ENCODE measurements around the gene SLIT3.

SLIT3 gene

DNA sequence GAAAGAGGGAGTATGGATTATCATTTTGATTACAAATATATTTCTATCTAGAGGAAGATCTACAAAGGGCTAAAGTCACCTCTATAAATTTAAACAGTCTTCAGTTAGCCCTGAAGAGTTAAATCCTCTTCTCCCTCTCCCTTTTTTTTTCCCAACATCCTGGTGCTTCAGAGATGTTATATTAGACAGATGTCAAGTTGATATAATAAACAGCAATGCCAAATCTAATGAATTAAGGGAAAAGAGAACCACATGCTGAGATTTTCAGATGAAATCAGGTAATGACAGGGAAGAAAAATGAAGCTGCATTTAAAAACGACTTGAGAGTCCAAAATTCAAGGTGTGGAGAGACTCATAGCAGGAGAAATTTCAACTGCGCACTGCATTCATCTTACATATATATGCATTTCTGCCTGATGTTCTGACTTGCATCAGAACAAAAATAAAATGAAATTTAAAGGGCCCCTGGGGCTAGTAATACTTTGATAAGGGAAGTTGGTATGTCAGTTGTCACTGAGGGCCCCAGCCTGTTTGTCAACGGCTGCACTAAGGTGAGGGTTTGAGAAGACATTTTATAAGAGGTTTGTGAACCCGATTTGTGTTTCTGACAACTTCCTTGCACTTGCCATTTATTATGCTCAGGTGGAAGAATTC is 382.9 kb downstream of the SLIT3 start:
- no peak for DNase-seq
- intact Hi-C loops (cut with DNase I), result no loop called here

- DNase-seq, result no peak
- intact Hi-C loops (cut with DNase I), result no loop called here
These were observed 384.1 kb downstream of the SLIT3 start for GRCh38 chr5:168916852-168917251.

- intact Hi-C loops (cut with DNase I), result no loop called here
- DNase-seq, result no peak
These were observed 384.7 kb downstream of the SLIT3 start for GRCh38 chr5:168916266-168916665.

- no peak for DNase-seq
- intact Hi-C loops (cut with DNase I), result no loop called here
These were observed 386.4 kb downstream of the SLIT3 start for GRCh38 chr5:168914491-168914890.

GRCh38 chr5:168910874-168911273 is 390.1 kb downstream of the SLIT3 start:
- no peak for DNase-seq
- intact Hi-C loops (cut with DNase I), result no loop called here

DNA sequence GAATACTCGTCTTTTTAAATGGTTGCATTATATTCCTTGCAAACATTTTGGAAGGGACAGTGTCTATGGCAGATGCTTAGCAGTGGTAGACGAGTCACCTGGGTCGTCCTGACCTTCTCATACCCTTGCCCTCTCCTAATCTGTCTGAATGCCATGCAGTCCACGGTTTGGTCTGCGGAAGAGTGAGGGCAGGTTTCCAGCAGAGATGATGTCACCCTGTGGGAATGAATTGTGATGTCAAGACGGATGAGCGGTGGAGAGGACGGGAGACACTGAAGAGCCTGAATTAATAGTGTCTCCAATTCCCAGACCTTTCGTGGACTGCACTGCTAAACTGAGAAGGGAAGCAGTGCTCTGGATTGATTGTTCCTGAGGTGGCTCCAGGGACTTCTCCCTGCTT is 392.7 kb downstream of the SLIT3 start:
- intact Hi-C loops (cut with DNase I), result no loop called here
- DNase-seq, result no peak

- intact Hi-C loops (cut with DNase I), result no loop called here
- no peak for DNase-seq
These were observed 397.9 kb downstream of the SLIT3 start for GRCh38 chr5:168903061-168903460.

DNA sequence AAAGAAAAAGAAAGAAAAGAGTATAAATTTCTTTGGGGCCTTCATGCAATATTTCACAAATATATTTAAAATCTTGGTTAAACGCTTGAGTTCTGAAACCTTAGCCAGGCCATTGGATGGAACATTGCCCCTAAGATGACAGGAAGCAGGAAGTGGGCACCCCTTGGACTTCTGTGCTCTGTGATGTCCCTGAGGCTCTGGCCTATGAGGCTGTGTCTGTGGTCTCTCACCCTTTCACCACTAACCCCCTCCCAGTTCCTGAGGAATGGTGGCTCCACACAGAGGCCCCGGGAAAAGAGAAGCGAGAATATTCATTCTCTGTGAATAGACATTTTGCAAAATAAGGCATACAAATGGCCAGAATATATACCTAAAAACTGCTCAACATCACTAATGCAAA is 401.3 kb downstream of the SLIT3 start:
- intact Hi-C loops (cut with DNase I), result no loop called here

DNA sequence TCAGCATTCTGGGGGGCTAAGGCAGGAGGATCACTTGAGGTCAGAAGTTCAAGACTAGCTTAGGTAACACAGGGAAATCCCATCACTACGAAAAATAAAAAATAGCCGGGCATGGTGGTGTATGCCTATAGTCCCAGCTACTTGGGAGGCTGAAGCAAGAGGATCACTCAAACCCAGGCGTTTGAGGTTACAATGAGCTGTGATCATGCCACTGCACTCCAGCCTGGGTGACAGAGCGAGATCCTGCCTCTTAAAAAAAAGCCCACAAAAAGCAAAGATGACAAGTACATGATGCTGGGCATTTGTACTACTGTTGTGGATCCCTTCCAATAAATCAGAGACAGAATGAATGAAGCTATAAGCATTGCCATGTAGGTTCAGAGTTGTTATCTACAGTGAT is 401.7 kb downstream of the SLIT3 start:
- intact Hi-C loops (cut with DNase I), result no loop called here

More for the DNA sequence above, 401.3 kb downstream of the SLIT3 start:
- DNase-seq, result no peak

DNA sequence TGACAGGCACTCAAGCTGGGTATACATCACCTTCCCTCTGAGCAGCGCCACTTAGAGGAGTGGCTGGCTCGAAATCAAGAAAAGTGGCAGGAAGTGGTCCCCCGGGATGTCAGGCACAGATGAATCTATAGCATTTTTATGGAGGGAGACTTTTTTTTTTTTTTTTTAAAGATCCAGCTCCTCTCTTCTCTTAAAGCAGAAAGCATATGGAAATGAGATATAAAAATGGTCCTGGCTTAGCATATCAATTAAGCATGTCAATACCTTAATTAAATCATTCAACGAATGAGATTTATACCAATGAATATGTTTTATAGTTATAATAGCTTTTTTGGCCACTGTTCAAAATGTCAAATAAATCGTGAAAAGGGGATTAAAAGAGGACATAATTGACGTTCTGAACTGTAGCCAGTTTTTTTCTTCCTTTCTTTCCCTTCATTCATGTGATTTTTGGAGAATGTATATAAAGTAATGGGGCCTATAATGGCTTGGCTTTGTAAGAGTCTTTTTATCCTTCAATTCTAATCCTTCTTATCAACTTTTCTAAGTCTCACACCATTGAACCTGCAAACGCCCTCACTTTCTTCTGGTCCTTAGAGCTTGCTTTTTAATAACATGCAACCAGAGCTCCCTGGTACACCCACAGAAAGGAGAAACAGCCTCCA is 402.6 kb downstream of the SLIT3 start:
- intact Hi-C loops (cut with DNase I), result no loop called here
- DNase-seq, result no peak

More for the DNA sequence above, 401.7 kb downstream of the SLIT3 start:
- no peak for DNase-seq

DNA sequence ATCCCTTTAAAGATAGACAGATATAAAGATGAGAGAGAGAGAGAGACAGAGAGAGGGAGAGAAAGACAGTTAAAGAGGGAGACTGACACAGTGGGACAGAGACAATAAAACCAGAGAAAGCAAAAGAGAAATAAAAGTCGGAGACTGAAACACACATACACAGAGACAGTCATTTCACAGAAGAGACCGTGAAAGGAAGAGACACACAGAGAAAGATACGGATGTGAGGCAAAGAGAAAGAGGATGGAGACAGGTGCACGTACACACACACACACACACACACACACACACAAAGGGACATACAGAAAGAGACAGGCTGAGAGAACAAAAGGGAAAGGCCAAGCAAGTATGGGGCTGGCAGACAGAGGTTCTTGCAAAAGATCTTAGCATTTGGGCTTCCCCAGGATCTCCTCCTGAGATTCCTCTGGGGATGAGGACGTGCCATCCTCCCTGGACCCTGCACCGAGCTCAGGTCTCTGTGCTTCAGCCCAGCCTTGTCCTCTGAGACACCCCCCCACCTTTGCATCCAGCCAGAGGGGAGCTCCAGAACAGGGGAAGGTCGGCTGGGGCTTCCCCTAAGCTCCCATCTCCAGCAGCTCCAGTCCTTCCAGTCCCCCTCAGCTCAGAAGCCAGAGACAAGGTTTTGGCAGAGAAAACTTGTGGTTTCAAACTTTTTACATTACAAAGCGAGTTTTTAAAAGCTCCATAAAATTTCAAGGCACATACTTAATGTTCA is 403.4 kb downstream of the SLIT3 start:
- no peak for DNase-seq
- intact Hi-C loops (cut with DNase I), result no loop called here

DNA sequence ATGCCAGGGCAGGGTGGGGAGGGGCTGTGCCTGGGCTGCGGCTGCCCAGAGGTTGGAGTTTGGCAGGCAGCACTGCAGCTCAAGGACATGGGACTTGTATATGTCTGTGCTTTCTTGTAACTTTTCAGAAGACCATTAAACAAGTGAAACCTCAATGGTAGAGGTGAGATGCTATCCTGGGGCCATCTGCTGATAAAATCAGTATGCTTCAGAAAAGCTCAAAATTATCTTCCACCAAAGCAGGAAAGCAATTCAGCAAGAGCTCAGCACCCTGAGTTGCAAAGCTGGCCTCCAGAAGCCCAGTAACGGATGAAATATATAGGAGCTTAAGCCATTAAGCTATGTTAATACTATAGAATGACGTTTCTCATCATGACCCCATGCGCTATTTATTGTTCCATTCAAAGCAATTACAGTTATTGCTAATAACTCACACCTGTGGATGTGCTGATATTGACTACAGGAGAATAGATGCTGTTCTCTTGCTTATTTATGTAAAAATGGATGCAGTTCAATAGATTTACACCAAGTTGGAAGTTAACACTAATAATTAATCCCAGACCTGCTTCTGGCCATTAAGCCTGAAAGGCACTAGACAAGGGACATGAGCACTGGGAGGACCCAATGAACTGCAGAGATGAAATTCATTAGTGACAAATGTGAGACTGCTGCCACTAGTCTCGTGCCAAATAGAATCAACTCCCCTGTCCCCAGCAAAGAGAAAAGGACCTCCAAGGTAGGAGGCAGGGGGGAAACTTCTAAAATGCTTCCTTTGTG is 405.5 kb downstream of the SLIT3 start:
- intact Hi-C loops (cut with DNase I), result no loop called here
- no peak for DNase-seq

GRCh38 chr5:168893283-168893682 is 407.7 kb downstream of the SLIT3 start:
- DNase-seq, result no peak
- intact Hi-C loops (cut with DNase I), result no loop called here

DNA sequence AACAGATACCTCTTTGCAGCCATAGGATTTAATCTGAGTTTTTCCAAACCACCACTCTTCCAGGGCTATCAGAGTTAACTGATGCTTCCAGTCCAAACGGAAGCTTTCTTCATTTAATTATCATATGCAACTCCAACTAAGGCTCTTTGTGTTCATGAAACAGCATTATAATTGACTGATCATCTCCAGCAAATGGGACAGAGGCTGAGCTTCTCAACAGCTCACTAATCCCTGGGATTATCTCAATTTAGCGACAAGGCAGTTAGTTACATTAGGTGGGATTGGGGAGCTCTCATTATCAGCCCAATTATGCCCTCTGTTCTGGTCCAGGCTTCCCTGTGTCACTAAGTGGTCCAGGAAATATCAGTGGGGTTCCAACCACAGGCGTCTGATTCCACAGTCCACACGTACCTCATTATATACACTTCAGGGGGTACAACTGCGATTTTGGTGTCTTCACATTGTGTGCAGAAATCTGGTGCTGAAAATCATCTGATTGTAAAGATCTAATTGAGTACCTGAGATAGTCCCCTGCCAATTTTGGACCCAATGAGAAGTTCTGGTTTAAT is 408.2 kb downstream of the SLIT3 start:
- intact Hi-C loops (cut with DNase I), result no loop called here
- no peak for DNase-seq

DNA sequence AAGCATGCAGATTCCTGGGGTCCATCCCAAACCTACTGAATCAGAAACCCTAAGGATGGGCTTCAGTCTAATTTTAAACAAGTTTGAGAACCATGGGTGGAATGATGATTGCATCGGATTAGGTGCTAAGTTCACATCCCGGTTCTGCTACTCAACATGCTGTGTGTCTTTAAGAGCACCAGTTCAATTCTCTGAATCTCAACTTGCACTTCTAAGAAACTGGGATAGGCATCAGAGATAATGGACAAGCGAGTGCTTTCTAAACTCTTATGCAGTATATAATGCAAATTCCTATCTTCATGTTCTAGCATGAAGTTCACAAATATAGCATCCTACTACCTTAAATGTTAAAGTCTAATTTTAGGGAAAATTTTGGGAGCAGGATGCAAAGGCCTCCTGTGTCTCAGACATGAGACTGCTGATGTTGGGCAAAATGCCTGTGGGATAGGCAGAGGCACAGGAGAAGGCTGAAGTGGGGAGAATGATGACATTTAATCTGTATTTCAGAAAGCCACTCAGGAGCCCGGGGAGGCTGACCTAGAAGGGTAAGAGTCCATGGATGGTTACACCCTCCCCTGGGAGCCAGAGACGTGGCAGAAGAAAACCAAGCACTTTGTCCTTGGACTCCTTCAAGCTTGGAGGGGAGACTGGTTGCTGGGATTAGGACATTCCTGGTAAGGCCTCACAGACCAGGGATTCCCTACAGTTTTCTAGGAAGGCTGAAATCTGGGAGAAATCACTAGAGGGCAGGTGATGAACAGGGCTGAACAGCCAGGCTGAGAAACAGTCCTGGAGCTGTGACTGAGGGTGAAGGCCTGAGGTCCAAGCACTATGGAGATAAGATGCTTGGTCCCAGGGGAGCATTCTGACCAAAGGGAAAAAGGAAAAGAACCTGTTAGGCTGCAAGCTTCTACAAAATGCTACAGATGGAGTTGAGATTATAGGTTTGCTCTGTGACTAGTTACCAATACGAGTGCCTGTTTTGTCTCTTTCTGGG is 409.8 kb downstream of the SLIT3 start:
- no peak for DNase-seq
- intact Hi-C loops (cut with DNase I), result no loop called here

DNA sequence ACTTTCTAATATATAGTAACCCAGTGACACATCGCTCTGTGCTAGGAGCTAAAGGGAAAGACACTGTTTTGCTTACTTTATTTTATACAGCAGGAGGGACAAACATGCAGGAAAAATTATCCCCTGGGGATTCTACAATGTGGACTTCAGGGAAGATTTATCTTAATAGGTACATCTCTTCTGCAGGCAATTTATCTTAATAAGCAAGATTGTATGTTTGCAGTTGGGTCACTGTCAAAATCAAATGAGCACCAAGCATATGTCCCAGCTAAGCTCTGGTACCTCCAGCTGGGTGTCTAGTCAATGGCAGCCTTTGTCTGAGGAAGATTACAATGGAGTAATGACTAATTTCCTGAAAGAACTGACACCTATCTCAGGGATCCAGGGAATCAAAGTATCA is 411.9 kb downstream of the SLIT3 start:
- intact Hi-C loops (cut with DNase I), result no loop called here
- no peak for DNase-seq

DNA sequence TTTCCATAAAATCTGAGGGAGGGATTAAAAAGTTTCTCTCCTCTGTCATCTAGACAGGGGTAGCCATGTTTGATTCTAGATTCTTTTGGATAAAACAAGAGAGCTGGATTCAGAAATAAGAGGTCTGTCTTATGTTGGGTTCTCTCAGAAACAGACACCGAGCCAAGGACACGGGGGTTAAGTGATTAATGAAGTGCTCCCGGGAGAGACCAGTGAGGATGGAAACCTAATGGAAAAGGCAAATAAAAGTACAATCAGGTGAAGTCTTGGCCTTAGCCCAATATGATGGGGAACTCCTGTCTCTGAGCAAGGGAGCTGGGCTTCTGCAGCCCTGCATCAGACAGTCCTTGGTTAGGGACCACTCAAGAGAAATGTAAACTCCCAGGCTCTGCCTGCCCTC is 413.0 kb downstream of the SLIT3 start:
- DNase-seq, result no peak
- intact Hi-C loops (cut with DNase I), result no loop called here

GRCh38 chr5:168886157-168886556 is 414.8 kb downstream of the SLIT3 start:
- no peak for DNase-seq
- intact Hi-C loops (cut with DNase I), result no loop called here

DNA sequence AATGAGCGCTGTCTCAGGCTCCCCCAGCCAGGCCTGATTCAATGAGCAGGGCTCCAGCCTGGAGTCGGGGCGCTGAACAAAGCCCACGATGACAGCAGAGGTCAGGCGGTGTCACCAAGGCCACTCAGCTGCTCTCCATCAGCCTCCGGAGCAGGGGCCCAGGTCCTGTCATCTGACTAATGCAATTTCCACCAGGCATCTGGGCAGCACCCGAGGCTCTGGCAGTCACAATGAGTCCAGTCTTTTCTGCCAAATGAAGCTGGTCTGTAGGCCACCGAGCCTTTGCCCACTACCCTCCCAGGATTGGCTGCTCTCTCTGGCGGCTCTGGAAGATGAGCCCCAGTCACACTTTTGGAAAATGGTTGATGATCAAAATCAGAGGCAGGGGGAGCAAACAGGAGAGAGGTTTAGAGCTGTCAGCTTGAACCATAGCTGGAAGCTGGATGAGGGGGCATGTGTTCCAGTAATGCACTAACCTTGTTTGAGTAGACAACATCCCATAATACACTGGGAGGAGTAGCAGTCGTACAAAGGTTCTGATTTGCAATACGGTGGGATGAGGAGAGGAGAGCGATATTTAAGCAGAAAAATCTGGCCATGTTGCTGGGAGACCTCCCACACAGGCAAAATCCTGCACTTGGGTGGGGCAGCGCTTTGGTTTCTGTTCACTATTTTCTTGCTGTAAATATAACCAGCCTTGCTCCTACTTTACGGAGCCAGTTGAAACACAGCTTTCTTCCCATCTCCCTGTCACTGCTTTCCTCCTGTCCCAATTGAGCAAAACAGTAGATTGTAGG is 415.4 kb downstream of the SLIT3 start:
- DNase-seq, result peak in 4 of 10 donors; percentile 10 to 19 (median 14)
- intact Hi-C loops (cut with DNase I), result no loop called here
